Panc1 (cell line): ENCODE results near the gene GARIN6. TPM values are rescaled to one million over a fixed set of nuclear protein-coding genes. Genes with fewer than 3 reads are reported as not detected.

Experiments
- ATAC-seq: fragments of 200-7000 bp; cut with Tn5 transposase; 2 replicates; pipeline ENCODE4 v1.9.1; 2020; ENCODE audit warnings: mild to moderate bottlenecking, moderate library complexity
- BruUV-seq: library from RNA; stranded (reverse); fragments of 400-500 nt; replicated peaks from 2 replicates; lab custom pipeline; 2021; lab: Mats Ljungman, UMichigan
- CTCF ChIA-PET: fragments of 300-600 bp; sonication (Branson Sonifier 250); formaldehyde crosslinking; loops from one replicate; lab custom pipeline; 2022; ENCODE audit warnings: antibody characterized with exemption; lab: Charles Lee
- POLR2A ChIA-PET: fragments of 300-600 bp; sonication (Branson Sonifier 250); formaldehyde crosslinking; loops from one replicate; lab custom pipeline; 2022; ENCODE audit warnings: antibody characterized with exemption; lab: Charles Lee
- DNase-seq: peaks from one replicate; pipeline ENCODE4 v3.0.0-alpha.2; 2010; ENCODE audit warnings: low read depth, low spot score
- H3K27ac ChIP-seq: 2 replicates; pipeline ENCODE4 v1.5.1; 2011; ENCODE audit warnings: mild to moderate bottlenecking, low read length, inconsistent platforms
- H3K27me3 ChIP-seq: fragments of 200-500 bp; sonication (Bioruptor generic); 2 replicates; pipeline ENCODE4 v1.6.0; 2014; ENCODE audit warnings: low read length, inconsistent platforms; ENCODE audit not compliant: control insufficient read depth, insufficient read depth
- H3K36me3 ChIP-seq: fragments of 200-500 bp; sonication (Bioruptor generic); 2 replicates; pipeline ENCODE4 v1.5.1; 2014; ENCODE audit warnings: inconsistent platforms, mild to moderate bottlenecking, low read length, moderate library complexity; ENCODE audit not compliant: control insufficient read depth, insufficient read depth
- H3K4me1 ChIP-seq: 2 replicates; pipeline ENCODE4 v1.5.1; 2011; ENCODE audit warnings: inconsistent platforms, mild to moderate bottlenecking, low read length, moderate library complexity; ENCODE audit not compliant: control insufficient read depth, insufficient read depth
- H3K4me3 ChIP-seq, 2 experiments: 2 replicates each; pipeline ENCODE4 v1.5.1; 2011 to 2012; ENCODE audit warnings: low read depth in 2 of 2, low read length in 2 of 2, mild to moderate bottlenecking in 2 of 2, inconsistent platforms in 1 of 2, moderate library complexity in 1 of 2
- H3K9me3 ChIP-seq: fragments of 200-500 bp; sonication (Bioruptor generic); 2 replicates; pipeline ENCODE4 v1.5.1; 2014; ENCODE audit warnings: low read depth, mild to moderate bottlenecking, inconsistent platforms, low read length, moderate library complexity; ENCODE audit not compliant: control insufficient read depth, insufficient read depth
- CTCF ChIP-seq: fragments of 450-650 bp; IDR thresholded peaks from 2 replicates; pipeline ENCODE4 v1.5.1; 2017; ENCODE audit warnings: mild to moderate bottlenecking
- POLR2AphosphoS5 ChIP-seq: IDR thresholded peaks from 2 replicates; pipeline ENCODE4 v1.6.1; 2012; ENCODE audit warnings: mild to moderate bottlenecking, low read depth, low read length, moderate library complexity
- SIN3A ChIP-seq: IDR thresholded peaks from 2 replicates; pipeline ENCODE4 v1.6.1; 2012; ENCODE audit warnings: low read depth, mild to moderate bottlenecking, low read length, moderate library complexity, borderline replicate concordance; ENCODE audit not compliant: insufficient read depth
- TCF7L2 ChIP-seq: IDR thresholded peaks from 2 replicates; pipeline ENCODE4 v1.6.1; 2011; ENCODE audit warnings: mild to moderate bottlenecking, low read depth, low read length, inconsistent platforms
- in situ Hi-C: cut with HindIII; loops from 2 replicates; pipeline ENCODE4 v1.10.0; 2016; ENCODE audit warnings: low sequenced_read_pairs, low pct_unique_long_range_greater_than_20kb
- intact Hi-C: fragments of 100-400 bp; cut with micrococcal nuclease; formaldehyde crosslinking; loops from one replicate; pipeline ENCODE4 v1.10.0; 2022; ENCODE audit not compliant: unreplicated experiment
- total RNA-seq: library from RNA; stranded (reverse); gene quantifications from one replicate; pipeline ENCODE4 v1.2.1, GENCODE V29; 2021; ENCODE audit not compliant: unreplicated experiment
- TF ChIP-seq, protein P1 (sequence below), 2 experiments: IDR thresholded peaks; 2 replicates each; pipeline ENCODE4 v1.6.1; 2011 to 2012; ENCODE audit warnings: low read depth in 2 of 2, control low read depth in 1 of 2, low read length in 1 of 2, mild to moderate bottlenecking in 1 of 2, moderate library complexity in 1 of 2; ENCODE audit not compliant: insufficient read depth in 1 of 2

Gene GARIN6
- total RNA-seq, 1 experiment from 2014 or later, result not detected

DNA sequence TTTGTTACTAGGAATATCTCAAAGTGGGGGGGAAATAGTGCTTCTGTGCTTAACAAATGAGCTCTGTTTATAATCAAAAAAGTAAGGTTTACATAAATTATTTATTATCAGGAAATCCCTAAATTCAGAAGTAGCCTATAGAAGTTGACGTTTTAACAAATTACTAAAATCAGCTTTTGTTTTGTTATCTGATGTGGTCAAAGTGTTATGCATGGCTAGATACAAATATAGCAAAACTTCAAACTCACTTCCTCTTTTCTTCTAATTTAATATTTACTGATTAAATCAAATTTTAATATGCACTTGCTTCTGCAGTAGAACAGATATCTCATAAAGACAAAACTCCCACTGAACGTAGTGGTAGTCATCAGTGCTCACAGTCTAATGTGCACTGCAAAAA, 47.5 kb downstream of the GARIN6 start:
- no peak overlapping the region for H3K27ac ChIP-seq
- CTCF ChIA-PET, result no interaction called here
- intact Hi-C loops (no loop called here), in situ Hi-C loops (no loop called here)
- POLR2A ChIA-PET, result no interaction called here
- TF ChIP-seq, protein P1, sequence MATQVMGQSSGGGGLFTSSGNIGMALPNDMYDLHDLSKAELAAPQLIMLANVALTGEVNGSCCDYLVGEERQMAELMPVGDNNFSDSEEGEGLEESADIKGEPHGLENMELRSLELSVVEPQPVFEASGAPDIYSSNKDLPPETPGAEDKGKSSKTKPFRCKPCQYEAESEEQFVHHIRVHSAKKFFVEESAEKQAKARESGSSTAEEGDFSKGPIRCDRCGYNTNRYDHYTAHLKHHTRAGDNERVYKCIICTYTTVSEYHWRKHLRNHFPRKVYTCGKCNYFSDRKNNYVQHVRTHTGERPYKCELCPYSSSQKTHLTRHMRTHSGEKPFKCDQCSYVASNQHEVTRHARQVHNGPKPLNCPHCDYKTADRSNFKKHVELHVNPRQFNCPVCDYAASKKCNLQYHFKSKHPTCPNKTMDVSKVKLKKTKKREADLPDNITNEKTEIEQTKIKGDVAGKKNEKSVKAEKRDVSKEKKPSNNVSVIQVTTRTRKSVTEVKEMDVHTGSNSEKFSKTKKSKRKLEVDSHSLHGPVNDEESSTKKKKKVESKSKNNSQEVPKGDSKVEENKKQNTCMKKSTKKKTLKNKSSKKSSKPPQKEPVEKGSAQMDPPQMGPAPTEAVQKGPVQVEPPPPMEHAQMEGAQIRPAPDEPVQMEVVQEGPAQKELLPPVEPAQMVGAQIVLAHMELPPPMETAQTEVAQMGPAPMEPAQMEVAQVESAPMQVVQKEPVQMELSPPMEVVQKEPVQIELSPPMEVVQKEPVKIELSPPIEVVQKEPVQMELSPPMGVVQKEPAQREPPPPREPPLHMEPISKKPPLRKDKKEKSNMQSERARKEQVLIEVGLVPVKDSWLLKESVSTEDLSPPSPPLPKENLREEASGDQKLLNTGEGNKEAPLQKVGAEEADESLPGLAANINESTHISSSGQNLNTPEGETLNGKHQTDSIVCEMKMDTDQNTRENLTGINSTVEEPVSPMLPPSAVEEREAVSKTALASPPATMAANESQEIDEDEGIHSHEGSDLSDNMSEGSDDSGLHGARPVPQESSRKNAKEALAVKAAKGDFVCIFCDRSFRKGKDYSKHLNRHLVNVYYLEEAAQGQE (IDR thresholded peaks at IDR 0.05; ENCODE audit: insufficient read depth in 1 of 2, low read depth in 2 of 2, low read length in 1 of 2), result no peak
- TF ChIP-seq POLR2AphosphoS5, result no peak
- no peak for TF ChIP-seq CTCF
- TF ChIP-seq TCF7L2, result no peak
- no peak for TF ChIP-seq SIN3A
- H3K4me3 ChIP-seq, result no peak overlapping the region
- no peaks in the 10 kb centered on the region for H3K27me3 ChIP-seq
- no TSS peak for BruUV-seq
- no peaks in the 10 kb centered on the region for H3K4me1 ChIP-seq
- no peaks in the 10 kb centered on the region for H3K9me3 ChIP-seq
- no peak for DNase-seq
- ATAC-seq, result no peak
- H3K36me3 ChIP-seq, result no peaks in the 10 kb centered on the region
